ENCODE data around the gene PEAK1. TPM values are rescaled to one million over a fixed set of nuclear protein-coding genes. Genes with fewer than 3 reads are reported as not detected.

PEAK1 gene
- total and polyA plus RNA-seq, 3 donors from 2014 or later = 33.2 to 130 (median 107) TPM

DNA sequence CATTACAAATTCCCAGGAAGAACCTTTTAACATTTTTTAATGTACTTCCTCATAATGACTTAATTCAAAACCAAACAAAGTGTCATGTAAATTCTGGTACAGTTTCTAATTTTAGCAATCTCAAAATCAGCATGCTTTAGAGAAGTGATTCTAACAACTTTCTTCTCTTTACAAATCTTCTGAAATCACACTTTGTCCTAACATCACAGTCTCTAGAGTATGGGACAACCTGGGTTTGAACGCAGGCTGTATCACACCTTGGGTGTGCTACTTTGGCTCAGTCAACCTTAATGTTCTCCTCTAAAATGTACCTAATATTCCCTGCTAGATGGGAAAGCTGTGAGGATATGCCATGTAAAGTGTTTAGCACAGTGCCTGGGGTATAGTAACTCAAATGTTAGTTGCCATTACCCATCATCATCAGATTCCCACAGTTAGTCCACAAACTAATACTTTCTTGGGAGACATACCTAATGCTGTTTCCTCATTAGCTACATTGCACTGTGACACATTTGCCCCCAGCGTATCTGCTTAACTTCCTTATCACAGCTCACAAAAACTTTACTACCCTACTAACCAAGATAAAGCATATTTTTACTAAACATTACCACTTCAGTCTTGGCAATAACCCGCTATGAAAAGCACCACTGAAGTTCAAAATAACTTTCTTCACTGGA is 352.1 kb downstream of the PEAK1 start:
- Histone ChIP-seq H3K9me3 (no peaks in the 10 kb centered on the region), H3K4me3 (no peak overlapping the region), H3K27ac (no peak overlapping the region), H3K36me3 (ENCODE audit: low read depth, missing control alignments) (no peaks in the 10 kb centered on the region), H3K4me1 (peaks cover 17% of the 10 kb centered on the region), H3K27me3 (no peaks in the 10 kb centered on the region)
- no peak for DNase-seq
- intact Hi-C loops (cut with DNase I; ENCODE audit: low total_unique reads) = no loop called here
- 42 to 55% methylated on average over 3 of the region's 3 CpGs for WGBS, 2 donors
- TF ChIP-seq POLR2A (IDR thresholded peaks at IDR 0.05) (no peak), CTCF (IDR thresholded peaks at IDR 0.05) (no peak)

DNA sequence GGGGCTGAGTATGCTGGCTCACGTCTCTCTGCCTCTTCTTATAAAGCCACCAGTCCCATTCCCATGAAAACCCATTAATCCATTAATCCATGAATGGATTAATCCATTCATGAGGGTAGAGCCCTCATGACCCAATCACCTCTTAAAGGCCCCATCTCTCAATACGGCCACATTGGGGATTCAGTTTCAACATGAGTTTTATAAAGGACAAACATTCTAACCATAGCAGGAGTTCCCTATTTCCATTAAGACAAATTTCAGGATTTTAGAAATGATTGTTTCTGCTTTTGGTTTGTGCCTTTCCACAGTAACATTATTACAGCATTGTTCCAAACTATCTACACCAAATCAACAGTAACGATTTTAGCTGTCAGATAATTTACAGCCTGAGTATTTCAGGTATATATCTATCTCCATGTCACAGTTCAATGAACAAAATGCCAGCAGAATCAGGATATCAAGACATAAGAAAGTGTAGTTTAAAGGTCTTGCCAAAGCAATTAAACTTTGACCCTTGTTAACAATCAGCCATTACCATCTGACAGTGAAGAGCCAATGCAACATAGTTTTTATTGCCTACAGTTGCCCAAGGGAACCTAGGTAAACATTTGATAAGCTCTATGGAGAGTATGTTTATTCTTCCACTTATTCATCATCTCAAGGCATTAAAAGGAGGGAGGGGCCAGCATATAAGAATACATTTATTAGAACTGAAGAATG is 352.8 kb downstream of the PEAK1 start:
- intact Hi-C loops (cut with DNase I; ENCODE audit: low total_unique reads) = no loop called here
- Histone ChIP-seq H3K4me3 (no peak overlapping the region), H3K27ac (no peak overlapping the region), H3K36me3 (ENCODE audit: low read depth, missing control alignments) (no peaks in the 10 kb centered on the region), H3K4me1 (peaks cover 17% of the 10 kb centered on the region), H3K9me3 (no peaks in the 10 kb centered on the region), H3K27me3 (no peaks in the 10 kb centered on the region)
- TF ChIP-seq POLR2A (IDR thresholded peaks at IDR 0.05) (no peak), CTCF (IDR thresholded peaks at IDR 0.05) (no peak)
- no peak for DNase-seq
- WGBS, 2 donors = 48 to 51% methylated on average over 3 of the region's 3 CpGs

- 69 to 74% methylated on average over 6 of the region's 6 CpGs for WGBS, 2 donors
- DNase-seq = no peak
These were observed 355.2 kb downstream of the PEAK1 start for GRCh38 chr15:77064539-77065308.

DNA sequence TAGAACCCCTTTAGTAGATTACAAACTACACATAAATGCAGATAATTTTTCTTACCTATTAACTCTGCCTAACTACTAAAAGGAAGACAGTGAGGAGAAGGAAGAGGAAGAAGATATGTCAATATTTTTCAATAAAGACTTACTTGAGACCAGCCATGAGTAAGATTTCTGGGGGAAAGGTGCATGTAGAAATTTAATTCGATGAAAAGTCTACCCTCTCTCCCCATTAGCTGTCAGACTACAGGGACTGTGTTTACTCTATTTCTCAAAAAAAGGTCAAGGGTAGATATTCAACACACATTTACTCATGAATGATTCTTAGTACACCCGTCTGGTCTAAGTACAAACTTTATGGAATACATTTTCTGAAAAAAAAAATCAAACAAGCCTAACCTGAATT is 355.8 kb downstream of the PEAK1 start:
- H3K36me3 ChIP-seq (ENCODE audit: low read depth, missing control alignments) = no peaks in the 10 kb centered on the region
- TF ChIP-seq CTCF (IDR thresholded peaks at IDR 0.05) = no peak
- no peak for TF ChIP-seq POLR2A (IDR thresholded peaks at IDR 0.05)
- H3K9me3 ChIP-seq = no peaks in the 10 kb centered on the region

More at GRCh38 chr15:77064539-77065308, 355.2 kb downstream of the PEAK1 start:
- intact Hi-C loops (cut with DNase I; ENCODE audit: low total_unique reads) = no loop called here
- Histone ChIP-seq H3K4me1 (peaks cover 27% of the 10 kb centered on the region), H3K9me3 (no peaks in the 10 kb centered on the region), H3K27me3 (no peaks in the 10 kb centered on the region), H3K36me3 (ENCODE audit: low read depth, missing control alignments) (no peaks in the 10 kb centered on the region), H3K27ac (no peak overlapping the region), H3K4me3 (no peak overlapping the region)
- no peak for TF ChIP-seq POLR2A (IDR thresholded peaks at IDR 0.05)

DNA sequence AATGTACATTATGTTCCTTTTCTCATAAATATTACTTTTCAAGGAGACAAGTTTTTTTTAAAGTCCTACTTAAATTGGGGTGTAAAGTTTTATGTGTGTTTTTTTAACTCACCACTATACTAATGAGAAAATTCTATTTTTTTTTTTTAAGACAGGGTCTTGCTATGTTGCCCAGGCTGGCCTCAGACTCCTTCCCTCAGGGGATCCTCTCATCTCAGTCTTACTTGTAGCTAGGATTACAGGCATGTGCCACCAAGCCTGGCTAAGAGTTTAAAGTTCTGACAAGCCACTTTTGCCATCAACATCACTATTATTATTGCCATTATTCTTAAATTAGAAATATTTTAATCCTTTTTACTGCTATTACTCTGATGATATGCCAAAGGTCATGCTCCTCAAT is 356.7 kb downstream of the PEAK1 start:
- peaks cover 23% of the 10 kb centered on the region for H3K4me1 ChIP-seq

More for the DNA sequence above, 355.8 kb downstream of the PEAK1 start:
- 87 to 93% methylated on average over 2 of the region's 2 CpGs for WGBS, 2 donors
- Histone ChIP-seq H3K4me1 (peaks cover 23% of the 10 kb centered on the region), H3K4me3 (no peak overlapping the region), H3K27ac (no peak overlapping the region), H3K27me3 (no peaks in the 10 kb centered on the region)
- DNase-seq = no peak
- intact Hi-C loops (cut with DNase I; ENCODE audit: low total_unique reads) = no loop called here

More for the DNA sequence above, 356.7 kb downstream of the PEAK1 start:
- intact Hi-C loops (cut with DNase I; ENCODE audit: low total_unique reads) = no loop called here
- Histone ChIP-seq H3K27ac (no peak overlapping the region), H3K27me3 (no peaks in the 10 kb centered on the region), H3K36me3 (ENCODE audit: low read depth, missing control alignments) (no peaks in the 10 kb centered on the region), H3K9me3 (no peaks in the 10 kb centered on the region), H3K4me3 (no peak overlapping the region)
- TF ChIP-seq CTCF (IDR thresholded peaks at IDR 0.05) (no peak), POLR2A (IDR thresholded peaks at IDR 0.05) (no peak)
- no peak for DNase-seq
